Measurements from ENCODE around the gene MTIF2. TPM values are rescaled to one million over a fixed set of nuclear protein-coding genes. Genes with fewer than 3 reads are reported as not detected.
A peak's percentile ranks its signal among the peaks of the same experiment; 100 is the strongest.
"Not testable (repeated sequence)": the region's sequence is repeated elsewhere in the genome, so short reads cannot be mapped to it uniquely, and the experiment has no call there.

The MTIF2 gene
- total RNA-seq, 3 donors from 2014 or later (not counting 1 experiment from before 2014, with no cell fraction given), result 19.8 to 26.6 (median 20.8) TPM

GRCh38 chr2:55277310-55277709 is 8.3 kb upstream of the MTIF2 start:
- DNase-seq, result no peak
- no peak for ATAC-seq
- H3K4me1 ChIP-seq (ENCODE audit: control insufficient read depth, insufficient read depth, low read length), result peaks cover 5% of the 10 kb centered on the region
- Mint-ChIP-seq H3K36me3 (no peaks in the 10 kb centered on the region), H3K9me3 (no peaks in the 10 kb centered on the region), H3K27me3 (ENCODE audit: low read depth in 2 of 2) (peaks cover 0 to 2% of the 10 kb centered on the region in 2 donors), H3K4me1 (peaks cover 1 to 4% of the 10 kb centered on the region in 2 donors), H3K4me3 (no peak overlapping the region), H3K27ac (no peak overlapping the region)
- no peak overlapping the region for H3K4me3 ChIP-seq (ENCODE audit: low read length)
- 97% methylated on average over 2 of the region's 3 CpGs for WGBS (ENCODE audit: insufficient coverage)
- H3K27me3 ChIP-seq (ENCODE audit: control insufficient read depth, insufficient read depth, low read length), result no peaks in the 10 kb centered on the region
- no peak overlapping the region for H3K27ac ChIP-seq (ENCODE audit: low read length)
- H3K9me3 ChIP-seq (ENCODE audit: control insufficient read depth, insufficient read depth, low read length), result no peaks in the 10 kb centered on the region
- no peak for TF ChIP-seq CTCF (IDR thresholded peaks at IDR 0.05)
- intact Hi-C loops (cut with micrococcal nuclease), result no loop called here
- H3K36me3 ChIP-seq (ENCODE audit: control insufficient read depth, insufficient read depth, low read length), result no peaks in the 10 kb centered on the region

GRCh38 chr2:55274346-55274745 is 5.3 kb upstream of the MTIF2 start:
- H3K27me3 Mint-ChIP-seq (ENCODE audit: low read depth in 2 of 2); DNase-seq; H3K27ac ChIP-seq (ENCODE audit: low read length); intact Hi-C loops (cut with micrococcal nuclease); H3K9me3 ChIP-seq (ENCODE audit: control insufficient read depth, insufficient read depth, low read length); H3K36me3 Mint-ChIP-seq; H3K4me3 ChIP-seq (ENCODE audit: low read length); H3K4me3 Mint-ChIP-seq; ATAC-seq; H3K9me3 Mint-ChIP-seq; H3K27ac Mint-ChIP-seq; H3K4me1 Mint-ChIP-seq; H3K27me3 ChIP-seq (ENCODE audit: control insufficient read depth, insufficient read depth, low read length); H3K36me3 ChIP-seq (ENCODE audit: control insufficient read depth, insufficient read depth, low read length): not testable (repeated sequence)
- WGBS (ENCODE audit: insufficient coverage), result 92% methylated on average over 1 of the region's 2 CpGs
- H3K4me1 ChIP-seq (ENCODE audit: control insufficient read depth, insufficient read depth, low read length), result peaks cover 11% of the 10 kb centered on the region

- H3K4me3 Mint-ChIP-seq, result peak overlapping the region; percentile 100
- no peak for ATAC-seq
- DNase-seq, result peak in 1 of 2 donors; percentile 42
- Histone ChIP-seq H3K4me3 (ENCODE audit: low read length) (peak overlapping the region; percentile 60), H3K36me3 (ENCODE audit: control insufficient read depth, insufficient read depth, low read length) (no peaks in the 10 kb centered on the region), H3K9me3 (ENCODE audit: control insufficient read depth, insufficient read depth, low read length) (no peaks in the 10 kb centered on the region), H3K27me3 (ENCODE audit: control insufficient read depth, insufficient read depth, low read length) (no peaks in the 10 kb centered on the region), H3K4me1 (ENCODE audit: control insufficient read depth, insufficient read depth, low read length) (peaks cover 11% of the 10 kb centered on the region), H3K27ac (ENCODE audit: low read length) (peak overlapping the region; percentile 83)
- H3K4me1 Mint-ChIP-seq, result peaks cover 17 to 19% of the 10 kb centered on the region in 2 donors
- 23% methylated on average over 7 of the region's 7 CpGs for WGBS (ENCODE audit: insufficient coverage)
- H3K9me3 Mint-ChIP-seq, result no peaks in the 10 kb centered on the region
- TF ChIP-seq CTCF (IDR thresholded peaks at IDR 0.05), result no peak
- peaks cover 0 to 2% of the 10 kb centered on the region in 2 donors for H3K27me3 Mint-ChIP-seq (ENCODE audit: low read depth in 2 of 2)
- H3K36me3 Mint-ChIP-seq, result no peaks in the 10 kb centered on the region
- peak overlapping the region; percentile 86 to 97 for H3K27ac Mint-ChIP-seq
- intact Hi-C loops (cut with micrococcal nuclease), result loop anchor here (1.0 kb wide), 2 partner anchors 13 to 36 kb away; no protein-coding TSS in a partner anchor
Measured at GRCh38 chr2:55269645-55269990, 587 bp upstream of the MTIF2 start.

GRCh38 chr2:55268288-55268906 is 634 bp downstream of the MTIF2 start:
- peak overlapping the region; percentile 86 to 97 for H3K27ac Mint-ChIP-seq
- DNase-seq, result no peak
- no peak for ATAC-seq
- H3K9me3 Mint-ChIP-seq, result no peaks in the 10 kb centered on the region
- H3K4me1 ChIP-seq (ENCODE audit: control insufficient read depth, insufficient read depth, low read length), result peaks cover 11% of the 10 kb centered on the region
- peaks cover 17 to 19% of the 10 kb centered on the region in 2 donors for H3K4me1 Mint-ChIP-seq
- H3K27me3 Mint-ChIP-seq (ENCODE audit: low read depth in 2 of 2), result peaks cover 0 to 2% of the 10 kb centered on the region in 2 donors
- intact Hi-C loops (cut with micrococcal nuclease), result no loop called here
- peaks cover 8% of the 10 kb centered on the region for H3K36me3 ChIP-seq (ENCODE audit: control insufficient read depth, insufficient read depth, low read length)
- 27% methylated on average over 13 of the region's 13 CpGs for WGBS (ENCODE audit: insufficient coverage)
- TF ChIP-seq CTCF (IDR thresholded peaks at IDR 0.05), result no peak
- H3K4me3 ChIP-seq (ENCODE audit: low read length), result peak overlapping the region; percentile 60
- H3K9me3 ChIP-seq (ENCODE audit: control insufficient read depth, insufficient read depth, low read length), result no peaks in the 10 kb centered on the region
- no peaks in the 10 kb centered on the region for H3K27me3 ChIP-seq (ENCODE audit: control insufficient read depth, insufficient read depth, low read length)
- H3K36me3 Mint-ChIP-seq, result no peaks in the 10 kb centered on the region
- H3K27ac ChIP-seq (ENCODE audit: low read length), result peak overlapping the region; percentile 83
- H3K4me3 Mint-ChIP-seq, result peak overlapping the region; percentile 100

GRCh38 chr2:55259586-55259985 is 9.4 kb downstream of the MTIF2 start:
- H3K36me3 Mint-ChIP-seq; H3K4me3 ChIP-seq (ENCODE audit: low read length); H3K4me1 ChIP-seq (ENCODE audit: control insufficient read depth, insufficient read depth, low read length); H3K27me3 Mint-ChIP-seq (ENCODE audit: low read depth in 2 of 2); H3K27ac Mint-ChIP-seq; H3K9me3 ChIP-seq (ENCODE audit: control insufficient read depth, insufficient read depth, low read length); DNase-seq; H3K4me3 Mint-ChIP-seq; H3K27ac ChIP-seq (ENCODE audit: low read length); H3K27me3 ChIP-seq (ENCODE audit: control insufficient read depth, insufficient read depth, low read length); H3K9me3 Mint-ChIP-seq; ATAC-seq; H3K4me1 Mint-ChIP-seq; intact Hi-C loops (cut with micrococcal nuclease): not testable (repeated sequence)
- H3K36me3 ChIP-seq (ENCODE audit: control insufficient read depth, insufficient read depth, low read length), result peaks cover 53% of the 10 kb centered on the region
- 95% methylated on average over 3 of the region's 3 CpGs for WGBS (ENCODE audit: insufficient coverage)
